HUES48 (cell line): Measurements from ENCODE around the gene RASD1.

Source experiments
- H3K27ac ChIP-seq: one replicate; pipeline ENCODE4 v1.7.0; 2013; ENCODE audit warnings: low read depth, low read length, inconsistent platforms
- H3K27me3 ChIP-seq: 2 replicates; pipeline ENCODE4 v1.6.1; 2013; ENCODE audit warnings: mild to moderate bottlenecking, low read length; ENCODE audit not compliant: control insufficient read depth, insufficient read depth
- H3K36me3 ChIP-seq: 2 replicates; pipeline ENCODE4 v1.6.1; 2013; ENCODE audit warnings: low read length; ENCODE audit not compliant: control insufficient read depth, insufficient read depth
- H3K4me1 ChIP-seq: 2 replicates; pipeline ENCODE4 v1.6.1; 2013; ENCODE audit warnings: mild to moderate bottlenecking, low read length; ENCODE audit not compliant: control insufficient read depth, insufficient read depth
- H3K4me3 ChIP-seq: 2 replicates; pipeline ENCODE4 v1.5.1; 2013; ENCODE audit warnings: mild to moderate bottlenecking, low read depth, low read length
- H3K9ac ChIP-seq: 2 replicates; pipeline ENCODE4 v1.6.1; 2013; ENCODE audit warnings: mild to moderate bottlenecking, low read depth, low read length, moderate library complexity
- H3K9me3 ChIP-seq: 2 replicates; pipeline ENCODE4 v1.6.1; 2013; ENCODE audit warnings: low read length; ENCODE audit not compliant: control insufficient read depth, insufficient read depth

RASD1 gene, protein sequence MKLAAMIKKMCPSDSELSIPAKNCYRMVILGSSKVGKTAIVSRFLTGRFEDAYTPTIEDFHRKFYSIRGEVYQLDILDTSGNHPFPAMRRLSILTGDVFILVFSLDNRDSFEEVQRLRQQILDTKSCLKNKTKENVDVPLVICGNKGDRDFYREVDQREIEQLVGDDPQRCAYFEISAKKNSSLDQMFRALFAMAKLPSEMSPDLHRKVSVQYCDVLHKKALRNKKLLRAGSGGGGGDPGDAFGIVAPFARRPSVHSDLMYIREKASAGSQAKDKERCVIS

DNA sequence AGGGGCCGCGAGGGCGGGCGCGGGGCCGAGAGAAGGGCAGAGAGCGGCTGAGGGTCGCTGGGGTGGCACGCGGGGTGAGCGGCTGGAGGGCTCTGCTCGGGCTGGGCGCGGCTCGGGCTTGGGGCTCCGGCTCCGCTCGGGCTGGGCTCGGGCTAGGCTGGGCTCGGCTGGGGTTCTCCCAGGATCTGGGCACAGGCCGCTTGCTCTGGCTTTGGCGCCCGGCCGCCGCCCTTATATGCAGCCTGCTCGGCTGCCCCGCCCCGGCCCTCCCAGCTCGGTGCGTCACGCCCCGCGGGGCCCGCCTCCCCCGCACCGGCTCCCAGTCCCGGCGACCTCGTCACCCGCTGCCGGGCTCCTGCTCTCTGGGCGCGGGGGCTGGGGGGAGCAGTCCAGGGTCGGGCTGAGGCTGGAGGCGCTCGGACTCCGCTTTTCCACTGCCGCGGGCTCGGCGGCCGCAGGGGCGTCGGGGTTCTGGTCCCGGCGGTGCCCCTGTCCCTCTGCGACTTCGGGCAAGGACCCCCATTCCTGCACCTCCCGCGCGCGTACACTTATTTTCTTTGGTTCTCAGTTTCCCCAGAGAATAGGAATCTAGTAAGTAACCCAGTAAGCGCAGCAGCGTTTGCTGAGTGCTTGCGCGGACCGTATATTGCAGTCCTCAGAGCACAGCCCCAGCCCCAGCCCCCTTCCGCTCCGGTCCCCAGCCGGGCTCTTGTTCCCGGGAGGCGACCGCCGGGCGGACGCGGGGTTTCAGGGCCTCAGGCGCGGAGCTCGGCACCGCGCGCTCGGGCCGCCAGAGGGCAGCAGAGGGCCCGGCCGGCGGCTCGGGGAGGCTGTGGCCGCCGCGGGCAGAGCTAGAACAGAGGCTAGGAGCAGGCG, at the start of gene RASD1:
Gene RASD1 (minus strand): TSS at position 207 of the 876 bp plus-strand sequence. CDS start 214 bp downstream, outside the sequence.
- no peaks in the 10 kb centered on the region for H3K9me3 ChIP-seq
- peaks cover 16% of the 10 kb centered on the region for H3K36me3 ChIP-seq
- H3K4me1 ChIP-seq: peaks cover 36% of the 10 kb centered on the region
- H3K9ac ChIP-seq: no peak within 1 kb of the TSS; the same call in 1 of the 2 replicates
- peak within 1 kb of the TSS; percentile 74 for H3K4me3 ChIP-seq
- peak within 1 kb of the TSS; percentile 59 for H3K27ac ChIP-seq
- peaks cover 24% of the 10 kb centered on the region for H3K27me3 ChIP-seq

DNA sequence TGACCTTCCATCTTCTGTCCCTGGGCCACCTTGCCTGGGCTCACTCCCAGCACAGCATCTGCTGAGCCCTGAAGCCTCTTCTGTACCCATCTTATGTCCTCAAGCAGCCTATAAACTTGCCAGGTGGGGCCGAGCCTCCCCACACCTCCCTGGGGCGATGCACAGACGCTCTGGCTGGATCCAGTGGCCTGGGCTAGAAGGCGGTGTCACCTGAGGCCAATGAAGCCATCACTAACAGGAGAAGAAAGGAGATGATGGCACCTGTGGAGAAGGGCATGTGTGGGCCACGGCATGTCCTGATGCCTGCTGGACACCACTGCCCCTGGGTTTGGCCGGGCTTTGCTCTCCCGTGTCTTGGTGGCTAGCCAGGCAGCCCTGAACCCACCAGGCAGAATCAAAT, 49.8 kb upstream of the RASD1 start:
- H3K9ac ChIP-seq: no peak overlapping the region
- H3K36me3 ChIP-seq: no peaks in the 10 kb centered on the region
- H3K27ac ChIP-seq: no peak overlapping the region
- no peaks in the 10 kb centered on the region for H3K9me3 ChIP-seq
- no peak overlapping the region for H3K4me3 ChIP-seq
- H3K27me3 ChIP-seq: no peaks in the 10 kb centered on the region
- no peaks in the 10 kb centered on the region for H3K4me1 ChIP-seq

DNA sequence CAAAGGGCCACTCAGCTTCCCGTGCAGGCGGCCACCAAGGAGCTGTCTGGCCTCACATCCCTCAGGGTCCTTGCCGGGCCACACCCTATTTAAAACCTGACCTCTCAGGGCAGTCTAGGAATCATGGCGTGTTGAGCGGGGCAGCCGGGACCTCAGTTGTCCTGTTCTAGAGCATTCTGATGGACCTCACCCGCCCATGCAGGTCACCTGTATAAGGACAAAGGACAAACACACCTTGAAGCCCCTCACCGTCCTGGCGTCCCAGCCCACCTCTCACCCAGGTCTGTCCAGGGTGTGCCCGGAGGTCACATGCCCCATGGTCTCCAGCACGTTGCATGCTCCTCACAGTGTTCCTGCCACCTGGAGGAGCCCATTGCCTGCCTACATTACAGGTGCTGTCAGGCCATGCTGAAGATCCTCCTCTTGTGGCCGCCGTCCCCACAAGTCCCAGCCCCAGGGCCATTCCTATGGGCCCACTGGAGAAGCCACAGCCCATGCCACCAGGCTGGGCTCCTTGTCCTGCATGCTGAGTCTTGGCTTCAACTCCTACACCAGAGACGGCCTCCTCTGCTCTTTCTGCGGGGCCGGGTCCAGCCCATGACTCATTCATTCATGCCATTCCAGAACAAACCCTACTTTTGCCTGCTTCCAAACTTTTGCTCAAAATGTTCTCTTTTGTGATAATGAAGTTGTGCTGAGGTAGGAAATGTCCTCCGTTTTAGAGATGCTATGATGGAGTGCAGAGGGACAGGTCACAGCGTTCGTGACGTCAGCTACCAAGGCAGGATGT, 49.0 kb upstream of the RASD1 start:
- Histone ChIP-seq H3K9ac (no peak overlapping the region), H3K9me3 (no peaks in the 10 kb centered on the region), H3K4me1 (no peaks in the 10 kb centered on the region), H3K27me3 (no peaks in the 10 kb centered on the region), H3K4me3 (no peak overlapping the region), H3K36me3 (no peaks in the 10 kb centered on the region), H3K27ac (no peak overlapping the region)

DNA sequence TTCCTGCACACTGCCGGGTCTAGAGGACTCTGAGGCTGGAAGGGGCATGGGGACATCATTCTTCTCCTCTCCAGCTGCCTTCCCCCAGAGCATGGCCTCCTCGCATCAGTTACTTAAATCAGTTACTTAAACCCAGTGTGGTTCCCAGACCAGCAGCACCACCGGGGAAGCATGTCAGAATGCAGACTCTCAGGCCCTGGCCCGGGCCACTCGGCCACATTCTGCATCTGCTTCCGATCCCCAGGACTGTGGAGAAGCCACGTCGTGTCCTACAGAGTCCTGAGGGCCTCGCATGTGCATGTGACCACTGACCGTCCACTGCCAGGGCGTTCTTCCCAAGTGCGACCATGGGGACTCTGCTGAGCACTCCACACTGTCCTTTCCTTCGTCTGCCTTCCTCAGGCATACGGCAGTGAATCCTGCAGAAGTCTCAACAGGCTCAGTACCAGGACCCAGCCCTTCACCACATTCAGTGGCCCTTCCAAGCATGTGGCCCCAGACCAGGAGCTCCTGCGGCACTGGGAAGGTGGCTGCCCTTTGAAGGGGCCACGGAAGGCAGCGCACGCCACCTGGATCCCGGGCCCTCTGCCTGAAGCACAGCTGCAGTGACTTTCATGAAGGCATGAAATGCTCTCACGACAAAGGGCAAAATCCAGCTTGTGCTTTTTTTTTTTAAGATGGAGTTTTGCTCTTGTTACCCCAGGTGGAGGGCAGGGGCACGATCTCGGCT, 46.9 kb upstream of the RASD1 start:
- no peaks in the 10 kb centered on the region for H3K4me1 ChIP-seq

DNA sequence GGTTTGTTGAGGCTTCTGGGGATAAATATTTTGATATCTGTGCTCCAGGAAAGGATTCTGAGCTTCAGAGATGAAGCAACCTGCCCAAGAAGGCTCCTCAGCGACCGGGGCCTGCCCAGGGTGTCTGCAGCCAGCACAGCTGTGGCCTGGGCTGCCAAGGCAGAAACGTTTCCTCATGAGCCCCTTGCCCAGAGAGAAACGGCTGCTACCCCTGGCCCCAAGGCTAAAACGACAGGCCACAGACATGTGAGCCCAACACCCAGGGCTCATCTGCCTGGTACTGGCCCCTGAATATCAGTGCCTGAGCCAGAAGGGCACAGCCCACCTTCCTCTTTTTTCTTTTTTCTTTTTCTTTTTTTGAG, 45.4 kb upstream of the RASD1 start:
- Histone ChIP-seq H3K4me1 (no peaks in the 10 kb centered on the region), H3K36me3 (no peaks in the 10 kb centered on the region), H3K27ac (no peak overlapping the region), H3K9me3 (no peaks in the 10 kb centered on the region), H3K27me3 (no peaks in the 10 kb centered on the region), H3K4me3 (no peak overlapping the region), H3K9ac (no peak overlapping the region)

More for the DNA sequence above, 46.9 kb upstream of the RASD1 start:
- H3K4me3 ChIP-seq: no peak overlapping the region
- no peaks in the 10 kb centered on the region for H3K9me3 ChIP-seq
- H3K36me3 ChIP-seq: no peaks in the 10 kb centered on the region
- no peak overlapping the region for H3K27ac ChIP-seq
- no peaks in the 10 kb centered on the region for H3K27me3 ChIP-seq
- H3K9ac ChIP-seq: no peak overlapping the region

DNA sequence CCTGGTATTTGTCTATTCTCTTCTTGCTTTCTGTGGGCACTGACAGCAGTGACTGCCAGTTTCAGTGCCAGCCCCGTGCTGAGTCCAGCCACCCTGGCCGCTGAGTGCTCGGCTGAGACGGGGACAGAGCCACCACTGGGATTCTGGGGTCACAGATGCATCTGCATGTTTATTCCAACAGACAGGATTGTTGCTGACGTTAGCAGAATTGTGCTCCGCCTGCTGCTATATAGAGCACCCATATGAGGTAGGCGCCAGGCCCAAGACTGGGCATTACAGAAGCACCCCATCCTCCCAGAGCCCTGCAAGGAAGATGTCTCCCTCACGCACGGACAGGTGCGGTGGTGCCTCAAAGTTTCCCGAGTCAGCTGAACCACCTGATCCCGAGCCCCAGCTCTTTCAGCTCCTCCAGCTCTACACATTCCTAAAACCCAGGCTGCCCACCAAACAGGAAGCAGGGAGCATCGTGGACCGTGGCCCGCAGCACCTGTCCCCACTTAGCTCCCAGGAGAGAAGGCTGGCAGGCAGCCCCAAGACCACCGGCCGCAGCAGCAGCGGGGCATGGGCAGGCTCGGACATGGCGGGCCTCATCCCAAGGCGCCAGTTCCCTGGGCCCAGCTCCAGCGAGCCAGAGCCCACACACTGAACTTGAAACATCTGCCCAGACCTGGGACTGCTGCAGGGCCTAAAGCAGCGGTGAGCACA, 44.9 kb upstream of the RASD1 start:
- Histone ChIP-seq H3K9me3 (no peaks in the 10 kb centered on the region), H3K27me3 (no peaks in the 10 kb centered on the region), H3K4me1 (no peaks in the 10 kb centered on the region), H3K27ac (no peak overlapping the region), H3K9ac (no peak overlapping the region), H3K36me3 (no peaks in the 10 kb centered on the region), H3K4me3 (no peak overlapping the region)

DNA sequence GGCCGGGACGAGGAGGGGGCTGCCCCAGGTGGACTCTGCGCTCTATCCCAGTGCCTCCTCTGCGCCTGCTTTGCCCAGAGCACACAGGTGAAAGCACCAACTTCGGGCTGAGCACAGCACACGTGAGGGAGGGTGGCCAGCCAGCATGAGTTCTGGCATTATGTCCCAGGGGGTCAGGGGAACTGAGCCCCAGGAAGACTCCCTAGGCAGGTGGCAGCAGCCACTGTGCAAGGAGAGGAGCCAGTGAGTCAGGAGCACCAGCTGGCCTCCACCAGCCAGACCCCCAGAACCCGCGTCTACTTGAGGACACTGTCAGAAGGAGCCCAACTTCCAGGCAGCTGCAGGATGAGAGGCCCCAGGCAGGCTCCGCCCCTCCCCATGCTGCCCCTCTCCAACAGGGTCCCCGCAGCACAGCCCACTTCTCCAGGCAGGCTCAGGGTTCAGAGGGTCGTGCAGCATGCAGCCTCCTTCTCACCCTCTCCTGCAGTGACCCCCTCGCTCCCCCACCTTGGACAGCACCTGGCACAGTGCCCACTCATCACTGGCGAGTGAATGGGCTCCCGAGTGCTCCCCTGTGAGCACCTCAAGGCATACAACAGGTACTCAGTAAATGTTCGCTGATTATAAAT, 44.2 kb upstream of the RASD1 start:
- Histone ChIP-seq H3K27ac (no peak overlapping the region), H3K4me1 (no peaks in the 10 kb centered on the region), H3K9ac (no peak overlapping the region), H3K27me3 (no peaks in the 10 kb centered on the region), H3K36me3 (no peaks in the 10 kb centered on the region), H3K4me3 (no peak overlapping the region), H3K9me3 (no peaks in the 10 kb centered on the region)

DNA sequence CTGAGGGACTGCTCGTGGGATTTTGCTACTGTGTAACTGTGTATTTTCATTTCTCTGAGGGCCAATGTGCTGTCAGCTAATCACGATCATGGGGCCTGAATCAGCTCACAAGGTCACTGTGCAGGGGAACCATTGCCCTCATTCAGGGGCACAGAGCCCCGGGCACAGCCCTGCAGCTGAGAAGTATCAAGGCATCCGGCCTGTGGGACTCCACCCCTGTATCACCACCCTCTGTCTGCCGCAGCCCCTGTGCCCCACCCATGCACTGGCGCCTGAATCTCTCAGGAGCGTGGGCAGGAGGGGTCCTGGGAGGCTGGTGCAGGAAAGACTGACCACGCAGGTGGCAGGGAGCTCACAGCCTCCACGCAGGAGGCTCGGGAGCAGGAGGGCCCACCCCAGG, 43.4 kb upstream of the RASD1 start:
- no peaks in the 10 kb centered on the region for H3K36me3 ChIP-seq
- no peaks in the 10 kb centered on the region for H3K27me3 ChIP-seq
- H3K27ac ChIP-seq: no peak overlapping the region
- H3K9ac ChIP-seq: no peak overlapping the region
- H3K4me3 ChIP-seq: no peak overlapping the region
- no peaks in the 10 kb centered on the region for H3K4me1 ChIP-seq
- no peaks in the 10 kb centered on the region for H3K9me3 ChIP-seq

DNA sequence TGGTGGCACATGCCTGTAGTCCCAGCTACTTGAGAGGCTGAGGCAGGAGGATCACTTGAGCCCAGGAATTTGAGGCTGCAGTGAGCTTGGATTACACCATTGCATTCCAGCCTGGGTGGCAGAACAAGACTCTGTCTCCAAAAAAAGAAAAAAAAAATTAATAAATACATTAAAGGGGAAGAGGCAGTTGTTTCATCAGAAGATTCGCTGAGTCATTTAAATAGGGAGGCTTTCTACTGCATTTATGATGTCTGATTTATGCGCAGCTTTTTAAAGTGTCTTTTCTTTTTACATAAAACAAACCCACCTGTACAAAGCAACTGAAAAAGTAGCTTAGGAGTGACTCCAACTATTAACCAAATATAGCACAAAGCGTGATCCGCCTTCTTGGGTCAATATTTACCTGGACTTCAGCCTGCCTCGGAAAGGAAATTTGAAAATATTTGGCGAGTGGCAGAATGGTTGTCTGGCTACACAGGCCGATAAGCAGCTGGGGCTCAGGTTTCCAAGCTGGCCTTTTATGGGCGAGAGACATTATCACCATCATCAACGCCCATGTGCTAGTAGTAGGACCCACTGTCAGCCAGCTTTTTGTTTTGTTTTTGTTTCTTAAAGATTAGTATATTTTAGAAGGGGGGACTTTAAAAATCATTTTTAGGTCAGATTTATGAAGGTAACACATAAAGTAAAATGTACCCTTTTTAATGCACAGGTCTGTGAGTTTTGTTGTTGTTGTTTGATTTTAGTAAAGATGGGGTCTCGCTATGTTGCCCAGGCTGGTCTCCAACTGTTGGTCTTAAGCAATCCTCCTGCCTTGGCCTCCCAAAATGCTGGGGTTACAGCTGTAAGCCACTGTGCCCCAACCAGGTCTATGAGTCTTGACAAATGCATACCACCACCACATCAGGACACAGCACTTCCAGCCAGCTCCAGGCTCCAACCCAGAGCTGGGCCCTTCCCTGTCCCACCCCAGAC, 42.5 kb upstream of the RASD1 start:
- H3K36me3 ChIP-seq: no peaks in the 10 kb centered on the region
- H3K27ac ChIP-seq: no peak overlapping the region
- H3K9me3 ChIP-seq: no peaks in the 10 kb centered on the region
- no peak overlapping the region for H3K9ac ChIP-seq
- H3K4me3 ChIP-seq: no peak overlapping the region
- no peaks in the 10 kb centered on the region for H3K4me1 ChIP-seq
- H3K27me3 ChIP-seq: no peaks in the 10 kb centered on the region
